SIG-M5 treated with dmso at 0.1 percent for 504 hours (cell line): ENCODE results near the gene ST3GAL2.
"Not testable (repeated sequence)": the region's sequence is repeated elsewhere in the genome, so short reads cannot be mapped to it uniquely, and the experiment has no call there.

Experiments
- DNase-seq: peaks from one replicate; lab custom pipeline; 2025; ENCODE audit not compliant: unreplicated experiment; lab: John Stamatoyannopoulos, UW

Gene ST3GAL2

DNA sequence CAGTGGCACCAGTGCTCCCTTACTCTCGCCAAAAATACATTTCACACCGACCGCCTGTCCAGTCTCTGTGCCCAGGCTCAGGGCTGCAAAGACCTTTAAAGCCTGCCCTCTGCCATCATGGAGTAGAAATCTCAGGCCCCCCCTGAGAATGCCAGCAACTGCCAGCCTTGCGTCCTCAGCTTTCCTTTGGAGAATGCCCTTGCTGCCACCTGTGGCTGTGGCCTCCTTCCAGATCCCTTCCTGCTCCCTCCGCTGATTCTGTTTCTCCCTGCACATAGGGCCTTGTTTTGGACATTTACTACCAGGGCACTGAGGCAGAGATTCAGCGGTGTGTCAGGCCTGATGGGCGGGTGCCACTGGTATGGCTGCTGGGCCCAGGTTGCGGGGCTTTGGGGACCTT is 28.7 kb upstream of the ST3GAL2 start:
- no peak for DNase-seq

DNA sequence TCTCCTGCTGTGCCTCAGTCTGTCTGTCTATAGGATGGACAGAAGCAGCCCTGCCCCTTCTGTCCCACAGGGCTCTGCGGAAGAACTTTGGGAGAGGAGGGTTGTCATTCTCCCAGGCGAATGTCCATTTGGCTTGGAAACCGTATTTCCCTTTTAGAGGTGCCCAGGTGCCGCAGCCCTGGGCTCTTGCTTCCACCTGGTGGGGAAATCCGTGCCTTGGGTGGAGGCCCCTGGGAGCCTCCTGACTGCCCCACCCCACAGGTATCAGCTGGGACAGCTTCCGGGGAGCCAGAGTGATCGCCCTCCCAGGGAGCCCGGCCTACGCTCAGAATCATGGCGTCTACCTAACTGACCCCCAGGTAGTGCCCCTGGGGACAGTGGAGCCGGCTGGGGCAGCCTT is 28.2 kb upstream of the ST3GAL2 start:
- DNase-seq: no peak

DNA sequence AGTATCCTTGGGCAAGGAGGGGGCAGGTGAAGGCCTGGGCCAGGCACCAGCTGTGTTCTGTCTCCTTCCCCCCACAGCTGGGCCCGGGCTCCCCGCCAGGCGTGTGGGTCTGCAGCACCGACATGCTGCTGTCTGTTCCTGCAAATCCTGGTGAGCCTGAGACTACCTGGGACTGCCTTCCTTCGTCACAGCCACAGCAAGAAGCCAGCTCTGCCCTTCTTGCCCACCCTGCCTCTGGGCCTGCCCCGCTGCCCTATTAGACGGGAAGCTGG is 27.8 kb upstream of the ST3GAL2 start:
- DNase-seq: no peak

DNA sequence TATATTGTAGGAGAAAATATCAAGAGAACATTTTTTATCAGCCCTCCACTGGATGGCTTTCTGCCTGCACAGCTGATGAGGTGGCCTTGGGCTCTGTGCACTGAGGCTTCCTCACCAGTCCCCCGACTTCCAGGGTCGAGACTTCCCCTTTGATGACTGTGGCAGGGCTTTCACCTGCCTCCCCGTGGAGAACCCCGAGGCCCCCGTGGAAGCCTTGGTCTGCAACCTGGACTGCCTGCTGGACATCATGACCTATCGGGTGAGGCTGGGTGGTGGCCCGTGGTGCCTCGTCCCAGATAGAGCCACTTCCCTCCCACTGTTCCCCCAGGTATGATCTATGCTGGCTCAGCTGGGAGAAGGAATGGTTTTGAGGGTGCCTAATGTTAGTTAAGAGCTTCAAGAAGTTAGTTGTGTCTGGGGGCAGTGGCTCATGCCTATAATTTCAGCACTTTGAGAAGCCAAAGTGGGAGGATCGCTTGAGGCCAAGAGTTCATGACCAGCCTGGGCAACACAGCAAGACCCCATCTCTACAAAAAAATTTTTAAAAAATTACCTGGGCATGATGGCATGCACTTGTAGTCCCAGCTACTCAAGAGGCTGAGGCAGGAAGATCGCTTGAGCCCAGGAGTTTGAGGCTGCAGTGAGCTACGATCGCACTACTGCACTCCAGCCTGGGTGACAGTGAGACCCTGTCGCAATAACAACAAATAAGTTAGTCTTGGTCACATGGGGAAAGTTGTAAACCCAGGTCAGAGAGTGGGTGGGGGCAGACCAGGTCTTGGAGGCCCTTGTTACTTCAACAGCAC is 27.3 kb upstream of the ST3GAL2 start:
- DNase-seq: no peak

DNA sequence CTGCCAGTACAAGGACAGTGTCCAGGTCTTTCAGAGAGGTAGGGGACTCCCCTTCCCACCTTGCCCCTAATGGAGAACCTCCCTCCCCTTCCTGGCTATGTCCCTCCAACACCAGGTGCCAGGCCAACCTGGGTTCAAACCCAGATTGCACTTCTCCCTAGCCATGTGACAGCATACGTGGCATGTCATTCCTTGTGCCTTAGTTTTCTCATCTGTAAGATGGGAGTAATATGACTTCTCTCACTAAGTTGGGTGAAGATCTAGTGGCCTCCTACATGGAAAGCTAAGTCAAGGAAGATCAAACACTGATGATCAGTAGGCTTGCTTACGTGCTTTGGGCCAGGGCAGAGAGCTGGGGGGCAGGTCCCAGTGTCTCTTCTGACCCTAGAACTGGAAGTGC is 24.3 kb upstream of the ST3GAL2 start:
- DNase-seq: no peak

DNA sequence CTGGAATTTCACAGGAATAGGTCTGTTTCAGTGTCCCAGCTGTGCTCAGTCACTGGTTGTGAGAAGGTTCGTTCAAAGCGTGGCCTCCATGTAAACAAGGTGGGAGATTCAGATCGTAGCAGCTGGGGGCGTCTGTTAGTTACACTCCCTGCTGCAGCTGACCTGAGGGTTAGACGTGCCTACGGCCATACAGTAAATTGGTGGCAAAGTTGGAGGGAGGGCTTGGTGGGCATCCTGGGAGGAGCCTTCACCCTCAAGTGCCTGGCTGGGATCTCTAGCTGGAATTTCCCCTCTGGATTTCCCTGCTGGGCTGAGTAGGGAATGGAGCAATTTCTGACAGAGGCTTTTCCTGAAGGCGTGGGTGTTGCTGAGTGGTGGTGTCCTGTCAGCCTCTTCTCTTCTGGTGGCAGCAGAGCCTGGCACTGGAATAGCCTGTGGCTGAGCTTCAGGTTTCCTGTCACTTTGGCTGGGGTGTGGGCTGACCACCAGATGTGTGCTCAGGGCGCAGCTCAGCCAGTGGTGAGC is 21.9 kb upstream of the ST3GAL2 start:
- no peak for DNase-seq

DNA sequence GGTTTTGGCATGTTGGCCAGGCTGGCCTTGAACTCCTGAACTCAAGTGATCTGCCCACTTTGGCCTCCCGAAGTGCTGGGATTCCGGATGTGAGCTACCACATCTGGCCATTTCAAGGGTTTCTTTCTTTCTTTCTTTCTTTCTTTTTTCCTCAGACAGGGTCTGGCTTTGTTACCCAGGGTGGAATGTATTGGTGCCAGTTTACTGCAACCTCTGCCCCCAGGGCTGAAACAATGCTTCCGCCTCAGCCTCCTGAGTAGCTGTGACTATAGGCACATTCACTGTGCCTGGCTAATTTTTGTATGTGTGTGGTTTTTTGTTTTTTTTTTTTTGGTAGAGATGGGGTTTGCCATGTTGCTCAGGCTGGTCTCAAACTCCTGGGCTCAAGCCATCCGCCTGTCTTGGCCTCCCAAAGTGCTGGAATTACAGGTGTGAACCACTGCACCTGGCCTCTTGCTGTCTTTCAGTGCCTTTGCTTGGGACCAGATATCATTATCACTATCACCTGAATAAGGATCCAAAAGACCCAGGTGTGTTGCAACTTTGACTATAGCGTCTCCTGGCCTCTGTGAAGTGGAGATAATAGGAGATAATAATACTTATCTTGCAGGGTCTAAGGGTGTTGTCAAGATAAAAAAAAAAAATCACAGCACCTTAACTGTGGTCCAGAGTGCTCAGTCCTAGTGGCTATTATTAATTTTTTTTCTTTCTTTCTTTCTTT is 18.7 kb upstream of the ST3GAL2 start:
- DNase-seq: no peak

DNA sequence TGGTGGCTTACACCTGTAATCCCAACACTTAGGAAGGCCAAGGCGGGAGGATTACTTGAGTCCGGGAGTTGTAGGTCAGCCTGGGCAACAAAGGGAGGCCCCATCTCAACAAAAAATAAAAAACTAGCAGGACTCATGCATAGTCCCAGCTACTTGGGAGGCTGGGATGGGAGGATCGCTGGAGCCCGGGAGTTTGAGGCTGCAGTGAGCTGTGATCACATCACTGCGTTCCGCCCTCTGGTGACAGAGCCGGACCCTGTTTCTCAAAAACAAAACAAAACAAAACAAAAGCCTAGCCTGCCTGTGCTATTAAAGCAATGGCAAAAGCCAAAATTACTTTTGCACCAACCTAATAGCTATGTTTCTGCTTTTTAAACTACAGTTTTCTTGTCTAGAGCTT is 17.0 kb upstream of the ST3GAL2 start:
- DNase-seq: no peak

DNA sequence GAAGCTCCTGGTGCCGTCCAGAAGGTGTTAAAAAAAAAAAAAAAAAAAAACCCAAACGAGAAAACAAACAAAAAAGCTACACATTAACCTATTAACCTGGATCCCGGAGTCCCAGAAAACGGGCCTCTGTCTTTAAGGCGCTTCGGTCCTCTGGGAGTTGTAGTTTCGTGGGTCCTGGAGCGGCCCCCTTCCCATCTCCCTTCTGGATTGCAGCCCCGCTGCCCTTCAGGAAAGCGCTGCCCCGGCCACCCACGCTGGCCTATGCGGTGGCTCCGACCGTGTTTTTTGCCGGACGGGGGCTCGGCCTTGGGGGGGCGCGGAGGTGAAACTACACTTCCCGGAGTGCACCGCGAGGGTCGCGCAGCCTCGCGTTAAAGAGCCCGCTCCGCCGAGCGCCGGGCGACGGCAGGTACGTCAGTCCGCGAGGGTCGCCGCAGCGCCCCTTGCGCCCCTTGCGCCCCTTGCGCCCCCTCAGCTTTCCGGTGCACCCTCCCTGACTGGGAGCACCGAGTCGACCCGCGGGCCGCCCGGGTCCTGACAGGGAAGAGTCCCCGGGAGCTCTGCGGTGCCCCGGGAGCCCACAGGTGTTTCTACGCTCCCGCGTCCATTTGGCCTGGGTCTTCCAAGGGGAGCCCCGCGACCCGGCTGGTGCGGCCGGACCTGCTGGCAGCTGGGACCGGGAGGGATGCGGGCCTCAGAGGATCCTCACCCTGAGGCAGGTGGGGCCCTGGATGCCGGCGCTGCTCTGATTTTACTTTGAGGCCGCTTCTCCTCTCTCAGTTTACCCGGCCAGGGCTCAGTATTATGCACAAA is 15.5 kb upstream of the ST3GAL2 start, which contains the start of gene FCSK:
Gene FCSK (plus strand): TSS at position 374 of the 813 bp plus-strand sequence. CDS start 8,596 bp downstream, outside the sequence.
- peak; percentile 36 for DNase-seq

DNA sequence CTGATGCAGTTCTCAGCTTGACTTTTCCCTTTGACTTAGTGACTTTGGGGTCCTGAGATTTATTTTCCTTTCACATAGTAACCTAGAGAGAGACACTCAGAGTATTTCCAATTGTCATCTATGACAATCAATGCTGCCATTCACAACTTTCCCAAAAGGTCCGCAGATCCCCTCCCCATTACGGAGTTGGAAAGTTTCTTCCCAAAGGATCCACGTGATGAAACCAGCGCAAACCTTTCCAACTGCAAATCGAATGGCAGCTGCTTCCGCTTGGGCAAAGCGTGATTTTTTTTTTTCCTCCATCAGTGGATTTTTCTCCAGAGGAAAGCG is 15.0 kb upstream of the ST3GAL2 start:
- DNase-seq: no peak

DNA sequence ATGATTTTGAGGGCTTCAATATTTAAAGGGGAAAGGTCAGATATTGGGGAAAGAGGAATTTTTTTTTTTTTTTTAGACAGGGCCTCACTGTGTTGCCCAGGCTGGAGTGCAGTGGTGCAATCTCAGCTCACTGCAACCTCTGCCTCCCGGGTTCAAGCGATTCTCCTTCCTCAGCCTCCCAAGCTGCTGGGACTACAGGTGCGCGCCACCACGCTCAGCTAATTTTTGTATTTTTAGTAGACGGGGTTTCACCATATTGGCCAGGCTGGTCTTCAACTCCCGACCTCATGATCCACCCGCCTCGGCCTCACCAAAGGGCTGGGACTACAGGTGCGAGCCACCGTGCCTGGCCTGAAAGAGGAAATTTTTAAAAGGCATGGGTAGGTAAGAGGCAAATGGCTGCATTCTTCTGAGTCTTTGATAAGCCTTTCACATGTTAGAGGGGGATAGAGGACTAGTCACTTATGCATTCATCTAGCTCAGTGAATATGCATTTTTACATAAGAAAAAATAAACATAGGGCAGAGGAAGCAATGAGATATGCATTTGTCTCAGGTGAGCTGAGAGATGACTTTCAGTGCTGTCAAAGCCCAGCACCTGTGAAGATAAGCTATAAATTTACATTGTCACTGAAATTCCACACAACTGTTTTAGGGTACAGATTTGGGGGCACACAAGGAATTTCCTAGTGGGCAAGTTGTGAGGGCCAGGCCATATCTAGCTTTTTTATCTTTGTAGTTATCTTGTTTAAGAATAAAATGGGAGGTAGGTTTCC is 14.4 kb upstream of the ST3GAL2 start:
- DNase-seq: no peak

DNA sequence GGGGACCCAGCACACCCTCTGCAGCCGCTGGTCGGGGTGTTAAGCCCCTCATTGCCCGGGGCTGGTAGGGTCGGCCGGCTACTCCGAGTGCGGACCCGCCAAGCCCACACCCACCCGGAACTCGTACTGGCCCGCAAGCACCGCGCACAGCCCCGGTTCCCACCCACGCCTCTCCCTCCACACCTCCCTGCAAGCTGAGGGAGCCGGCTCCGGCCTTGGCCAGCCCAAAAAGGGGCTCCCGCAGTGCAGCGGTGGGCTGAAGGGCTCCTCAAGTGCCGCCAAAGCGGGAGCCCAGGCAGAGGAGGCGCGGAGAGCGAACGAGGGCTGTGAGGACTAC is 12.1 kb upstream of the ST3GAL2 start:
- not testable (repeated sequence) for DNase-seq

DNA sequence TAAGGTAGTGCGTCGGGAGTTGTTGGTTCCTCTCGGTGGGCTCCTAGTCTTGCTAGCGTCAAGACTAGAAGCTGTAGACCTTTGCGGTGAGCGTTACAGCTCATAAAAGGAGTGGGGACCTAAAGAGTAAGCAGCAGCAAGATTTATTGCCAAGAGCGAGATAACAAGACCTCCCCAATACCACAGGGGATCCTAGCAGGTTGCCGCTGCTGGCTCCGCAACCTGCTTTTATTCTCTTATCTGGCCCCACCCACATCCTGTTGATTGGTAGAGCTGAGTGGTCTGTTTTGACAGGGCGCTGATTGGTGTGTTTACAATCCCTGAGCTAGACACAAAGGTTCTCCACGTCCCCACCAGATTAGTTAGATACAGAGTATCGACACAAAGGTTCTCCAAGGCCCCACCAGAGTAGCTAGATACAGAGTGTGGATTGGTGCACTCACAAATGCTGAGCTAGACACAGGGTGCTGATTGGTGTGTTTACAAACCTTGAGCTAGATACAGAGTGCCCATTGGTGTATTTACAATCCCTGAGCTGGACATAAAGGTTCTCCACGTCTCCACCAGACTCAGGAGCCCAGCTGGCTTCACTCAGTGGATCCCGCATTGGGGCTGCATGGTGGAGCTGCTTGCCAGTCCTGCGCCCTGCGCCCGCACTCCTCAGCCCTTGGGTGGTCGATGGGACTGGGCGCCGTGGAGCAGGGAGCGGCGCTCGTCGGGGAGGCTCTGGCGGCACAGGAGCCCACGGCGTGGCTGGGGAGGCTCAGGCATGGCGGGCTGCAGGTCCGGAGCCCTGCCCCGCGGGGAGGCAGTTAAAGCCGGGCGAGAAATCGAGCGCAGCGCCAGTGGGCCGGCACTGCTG is 11.5 kb upstream of the ST3GAL2 start:
- DNase-seq: not testable (repeated sequence)

DNA sequence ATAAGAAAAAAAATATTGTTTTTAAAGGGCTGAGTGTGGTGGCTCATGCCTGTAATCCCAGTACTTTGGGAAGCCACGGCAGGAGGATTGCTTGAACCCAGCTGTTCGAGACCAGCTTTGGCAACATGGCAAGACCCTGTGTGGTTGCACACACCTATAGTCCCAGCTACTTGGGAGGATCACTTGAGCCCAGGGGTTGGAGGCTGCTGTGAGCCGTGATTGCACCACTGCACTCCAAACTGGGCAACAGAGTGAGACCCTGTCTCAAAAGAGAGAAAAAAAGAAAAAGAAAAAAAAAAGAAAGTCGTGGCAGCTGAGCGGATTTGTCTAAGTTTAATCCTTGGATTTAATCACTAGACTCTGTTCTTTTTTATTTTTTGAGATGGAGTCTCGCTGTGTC is 9.2 kb upstream of the ST3GAL2 start:
- no peak for DNase-seq

DNA sequence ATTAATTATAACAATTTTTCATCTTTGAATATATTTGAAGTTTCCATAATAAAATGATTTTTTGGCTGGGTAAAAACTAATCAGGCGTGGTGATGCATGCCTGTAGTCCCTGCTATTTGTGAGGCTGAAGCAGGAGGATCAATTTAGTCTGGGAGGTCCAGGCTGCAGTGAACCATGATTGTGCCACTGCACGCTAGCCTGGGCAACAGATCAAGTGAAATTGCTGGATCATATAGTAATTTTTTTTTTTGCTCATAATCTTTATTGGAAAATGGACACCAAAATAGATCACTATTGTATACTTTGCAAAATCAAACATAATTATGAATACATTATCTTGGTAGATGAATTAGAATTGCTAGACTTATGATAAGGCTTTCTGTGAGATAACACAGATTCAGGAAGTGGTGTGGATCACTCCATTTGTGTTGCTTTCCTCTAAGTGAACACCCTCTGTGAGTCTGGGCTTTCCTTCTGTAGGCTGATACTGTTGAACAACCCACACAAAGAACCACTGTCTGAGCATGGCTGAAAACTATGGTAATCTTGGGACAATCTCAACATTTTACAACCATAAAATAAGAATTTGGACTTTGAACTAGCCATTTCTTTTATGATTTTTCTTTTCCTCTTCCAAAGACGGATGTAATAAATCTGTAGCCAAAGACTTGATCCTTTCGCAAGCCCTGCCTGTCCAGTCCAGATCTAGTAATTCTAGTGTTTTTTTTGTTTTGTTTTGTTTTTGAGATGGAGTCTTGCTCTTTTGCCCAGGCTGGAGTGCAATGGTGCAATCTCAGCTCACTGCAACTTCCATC is 5.6 kb upstream of the ST3GAL2 start:
- DNase-seq: no peak

DNA sequence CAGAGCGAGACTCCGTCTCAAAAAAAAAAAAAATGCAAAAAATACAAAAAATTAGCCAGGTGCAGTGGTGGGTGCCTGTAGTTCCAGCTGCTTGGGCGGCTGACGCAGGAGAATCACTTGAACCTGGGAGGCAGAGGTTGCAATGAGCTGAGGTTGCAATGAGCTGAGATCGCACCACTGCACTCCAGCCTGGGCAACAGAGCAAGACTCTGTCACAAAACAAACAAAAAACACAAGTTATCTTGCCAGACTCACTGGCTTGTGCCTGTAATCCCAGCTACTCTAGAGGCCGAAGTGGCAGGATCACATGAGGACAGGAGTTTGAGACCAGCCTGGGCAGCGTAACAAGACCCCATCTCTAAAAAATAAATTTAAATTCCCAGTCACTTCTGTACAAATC is 3.4 kb upstream of the ST3GAL2 start:
- no peak for DNase-seq

DNA sequence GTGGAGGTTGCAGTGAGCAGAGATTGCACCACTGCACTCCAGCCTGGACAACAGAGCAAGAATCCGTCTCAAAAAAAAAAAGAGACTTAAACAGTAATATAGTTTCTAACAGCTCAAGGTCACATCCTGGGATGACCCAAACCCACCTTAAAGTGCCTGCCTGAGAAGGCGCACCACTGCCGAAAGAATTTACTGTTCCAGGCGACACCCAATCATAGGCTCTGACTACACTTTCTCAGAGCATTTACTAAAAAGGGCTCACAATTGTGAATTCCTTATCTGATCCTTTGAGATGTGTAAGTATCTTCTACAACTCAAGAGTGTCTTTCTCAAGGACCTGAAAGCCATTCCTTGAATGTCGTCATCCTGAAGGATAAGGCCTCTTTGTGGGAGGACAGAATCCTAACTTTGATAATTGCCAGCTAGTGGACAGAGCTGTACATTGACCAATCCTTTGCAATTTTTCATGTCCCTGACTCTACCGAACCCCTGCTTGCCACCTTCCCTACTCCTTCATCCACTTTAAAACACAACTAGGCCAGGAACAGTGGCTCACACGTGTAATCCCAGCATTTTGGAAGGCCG is 2.6 kb upstream of the ST3GAL2 start:
- DNase-seq: no peak

DNA sequence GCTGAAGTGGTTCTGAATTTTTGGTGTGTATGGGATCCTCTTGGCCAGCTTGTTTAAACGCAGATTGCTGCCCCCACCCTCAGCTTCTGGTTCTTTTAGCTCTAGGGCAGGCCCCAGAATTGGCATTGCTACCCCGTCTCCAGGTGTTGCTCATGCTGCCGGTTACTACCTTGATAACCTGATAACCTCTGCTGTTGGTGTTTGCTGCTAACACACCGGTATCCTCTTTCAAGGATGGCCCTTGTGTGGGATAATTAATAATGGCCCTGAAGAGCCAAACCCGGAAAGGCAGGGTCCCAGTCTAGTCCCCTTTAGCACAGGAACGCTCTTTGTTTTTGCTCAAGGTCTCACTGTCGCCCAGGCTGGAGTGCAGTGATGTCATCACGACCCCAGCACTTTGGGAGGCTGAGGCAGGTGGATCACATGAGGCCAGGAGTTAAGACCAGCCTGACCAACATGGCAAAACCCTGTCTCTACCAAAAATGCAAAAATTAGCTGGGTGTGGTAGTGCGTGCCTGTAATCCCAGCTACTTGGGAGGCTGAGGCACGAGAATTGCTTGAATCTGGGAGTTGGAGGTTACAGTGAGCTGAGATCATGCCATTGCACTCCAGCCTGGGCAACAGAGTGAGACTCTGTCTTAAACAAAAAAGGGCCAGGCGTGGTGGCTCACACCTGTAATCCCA is 1.3 kb upstream of the ST3GAL2 start:
- DNase-seq: no peak
